GM19099 (cell line): Measurements from ENCODE around the gene INCENP.

ENCODE experiments used
- POLR2A ChIP-seq: IDR thresholded peaks from 3 replicates; pipeline ENCODE4 v1.6.1; 2011; ENCODE audit warnings: low read depth; ENCODE audit not compliant: insufficient read length; ENCODE audit errors: extremely low read depth

Gene INCENP

DNA sequence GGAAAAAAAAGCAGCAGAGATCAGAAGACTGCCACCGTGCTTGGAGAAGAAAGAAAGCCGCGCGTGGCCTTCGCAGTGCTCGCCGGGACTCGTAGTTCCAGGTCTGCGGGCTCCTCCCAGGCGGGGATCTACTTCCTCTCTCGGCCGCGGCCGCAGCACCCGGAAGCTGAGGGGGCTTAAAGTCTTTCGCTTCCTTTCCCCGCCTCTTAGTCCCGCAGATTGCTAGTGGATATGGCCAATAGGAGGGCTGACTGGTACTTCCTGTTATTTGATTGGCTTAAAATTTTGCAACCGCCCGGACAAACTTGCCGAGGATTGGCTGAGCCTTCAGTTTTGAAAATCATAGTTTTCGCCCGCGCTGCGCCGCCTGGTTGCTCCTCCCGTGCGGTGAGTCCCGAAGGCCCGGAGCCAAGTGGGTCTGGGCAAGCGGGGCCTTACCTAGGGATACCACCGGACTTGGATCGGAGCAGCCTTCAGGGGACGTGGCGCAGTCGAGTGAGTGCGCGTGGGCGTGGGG is at the start of gene INCENP:
TSS of gene INCENP (plus strand) at position 343 of the 517 bp plus-strand sequence. CDS start 4,151 bp downstream, outside the sequence.
- TF ChIP-seq POLR2A: peak; percentile 58

DNA sequence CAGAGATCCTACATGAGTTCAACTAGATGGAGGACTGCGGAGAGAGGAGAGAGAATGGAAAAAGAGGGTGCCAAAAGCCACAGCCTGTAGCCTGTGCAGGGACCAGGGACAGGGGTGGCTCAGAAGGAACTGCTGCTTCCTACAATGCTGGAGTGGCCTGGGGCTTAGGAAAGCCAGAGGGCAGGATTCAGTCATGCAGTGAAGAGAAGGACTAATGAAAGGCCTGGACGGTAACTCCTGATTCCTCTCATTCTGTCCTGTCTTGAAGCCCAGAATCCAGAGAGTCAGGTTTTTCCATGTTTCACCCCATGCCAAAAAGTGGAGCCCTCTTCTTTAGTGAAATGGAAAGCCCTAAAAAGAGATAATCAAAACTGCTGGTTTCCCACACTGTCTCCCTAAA is 48.4 kb upstream of the INCENP start:
- no peak for TF ChIP-seq POLR2A

DNA sequence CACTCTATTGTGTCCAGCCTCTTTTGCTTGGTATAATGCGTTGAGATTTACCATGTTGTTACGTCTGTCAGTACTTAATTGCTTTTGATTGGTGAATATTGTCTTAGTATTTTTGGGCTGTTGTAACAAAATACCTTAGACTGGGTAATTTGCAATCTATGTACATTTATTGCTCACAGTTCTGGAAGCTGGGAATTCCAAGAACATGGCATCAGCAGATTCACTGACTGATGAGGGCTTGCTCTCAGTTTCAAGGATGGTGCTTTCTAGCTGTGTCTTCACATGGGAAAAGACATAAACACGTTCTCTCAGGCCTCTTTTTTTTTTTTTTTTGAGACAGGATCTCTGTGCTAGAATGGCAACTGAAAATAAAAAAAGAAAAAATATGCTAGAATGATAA is 46.7 kb upstream of the INCENP start:
- no peak for TF ChIP-seq POLR2A

DNA sequence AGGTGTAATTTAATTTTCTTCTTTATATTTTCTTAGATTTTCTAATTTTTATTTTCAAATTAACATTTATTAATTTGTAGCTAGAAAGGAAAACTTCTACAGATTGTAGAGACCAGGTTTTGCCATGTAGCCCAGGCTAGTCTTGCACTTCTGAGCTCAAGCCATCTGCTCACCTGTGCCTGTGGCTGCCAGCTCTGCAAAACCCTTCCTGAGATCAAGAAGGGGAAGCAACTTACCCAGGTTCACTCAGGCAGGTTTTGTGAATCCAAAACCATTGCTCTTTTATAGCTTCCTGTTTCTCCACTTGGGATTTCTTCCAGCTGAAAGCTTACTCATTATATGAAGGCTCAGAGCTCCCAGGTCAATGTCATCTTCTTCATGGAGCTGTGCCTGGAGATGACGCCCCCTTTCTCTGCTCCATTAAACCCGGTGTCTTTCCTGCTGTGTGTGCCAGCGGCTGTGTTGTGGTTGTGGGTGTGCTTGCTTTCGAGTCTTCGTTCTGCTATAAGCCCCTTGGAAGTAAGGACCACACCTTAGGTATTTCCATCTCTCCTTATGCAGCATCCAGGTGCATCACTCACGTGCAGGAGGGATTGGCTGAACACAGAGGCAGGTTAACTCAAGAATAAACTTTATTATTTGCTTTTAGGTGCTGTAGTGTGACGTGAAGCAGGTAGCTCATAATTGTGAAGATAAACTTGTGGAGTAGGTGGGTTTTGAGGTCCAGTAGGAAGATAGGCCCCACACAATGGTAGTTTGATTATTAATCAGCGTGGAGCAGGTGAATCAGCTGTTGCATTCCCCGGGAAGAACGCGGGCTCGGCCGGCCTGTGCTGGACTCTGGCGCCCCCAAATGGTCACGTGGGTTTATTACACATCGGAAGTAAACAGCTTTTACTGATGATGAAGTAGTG is 42.2 kb upstream of the INCENP start:
- TF ChIP-seq POLR2A: no peak

DNA sequence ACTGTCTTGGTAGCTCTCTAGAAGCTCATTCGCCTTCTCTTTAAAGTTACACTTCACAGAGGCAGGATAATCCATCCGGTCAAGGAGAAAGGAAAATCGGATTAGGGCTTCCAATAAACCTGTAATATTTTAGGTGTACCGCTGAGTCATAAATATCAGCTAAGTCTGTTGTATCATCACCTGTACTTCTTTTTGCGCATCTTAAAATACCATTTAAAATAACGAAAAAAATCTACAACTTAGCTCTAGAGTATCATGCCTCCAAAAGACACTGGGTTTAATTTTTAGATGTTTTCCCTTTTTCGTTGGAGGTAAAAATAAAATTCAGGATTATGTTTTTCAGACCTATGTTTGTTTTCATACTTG is 41.5 kb upstream of the INCENP start:
- no peak for TF ChIP-seq POLR2A

DNA sequence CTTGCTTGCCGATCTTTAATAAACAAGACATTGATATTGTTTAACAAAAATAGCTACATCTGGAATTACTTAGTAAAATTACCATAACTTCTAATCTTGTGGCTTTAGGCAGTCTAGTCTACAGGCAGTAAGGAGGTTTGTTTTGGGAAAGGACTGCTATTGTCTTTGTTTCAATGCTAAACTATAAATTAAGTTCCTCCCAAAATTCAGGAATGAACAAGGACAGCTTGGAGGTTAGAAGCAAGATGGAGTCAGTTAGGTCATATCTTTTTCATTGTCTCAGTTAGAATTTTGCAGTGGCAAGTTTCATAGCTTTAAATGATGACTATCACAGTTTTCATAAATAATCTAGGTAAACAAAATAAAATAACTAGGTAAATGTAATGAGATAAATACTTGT is 36.1 kb upstream of the INCENP start:
- TF ChIP-seq POLR2A: no peak

DNA sequence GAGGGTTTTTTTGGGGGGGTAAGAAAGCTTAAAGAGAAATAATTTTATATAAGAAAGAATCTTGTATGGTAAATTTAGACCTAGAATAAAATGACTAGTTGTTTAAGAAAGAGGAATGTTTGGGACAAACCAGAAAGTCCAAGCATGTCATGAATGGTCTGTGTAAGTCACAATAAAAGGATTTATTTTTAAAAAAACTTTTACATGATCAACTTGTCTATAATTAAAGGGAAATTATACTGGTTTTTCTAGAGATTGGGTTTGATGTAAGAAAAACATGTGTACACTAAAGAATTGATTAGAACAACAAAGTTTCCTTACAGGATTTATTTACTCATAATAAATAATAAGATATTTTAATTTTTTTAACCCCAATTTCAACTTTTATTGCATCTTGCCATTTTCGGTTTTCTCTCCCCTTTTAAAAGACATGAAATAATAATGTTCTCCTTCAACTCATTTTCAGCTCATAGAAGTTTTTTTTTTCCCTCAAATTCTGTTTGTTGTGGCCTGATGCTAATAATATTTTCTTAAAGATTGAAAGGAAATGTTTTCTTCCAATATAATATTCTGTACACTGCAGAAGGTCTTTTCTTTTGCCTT is 35.4 kb upstream of the INCENP start:
- no peak for TF ChIP-seq POLR2A

DNA sequence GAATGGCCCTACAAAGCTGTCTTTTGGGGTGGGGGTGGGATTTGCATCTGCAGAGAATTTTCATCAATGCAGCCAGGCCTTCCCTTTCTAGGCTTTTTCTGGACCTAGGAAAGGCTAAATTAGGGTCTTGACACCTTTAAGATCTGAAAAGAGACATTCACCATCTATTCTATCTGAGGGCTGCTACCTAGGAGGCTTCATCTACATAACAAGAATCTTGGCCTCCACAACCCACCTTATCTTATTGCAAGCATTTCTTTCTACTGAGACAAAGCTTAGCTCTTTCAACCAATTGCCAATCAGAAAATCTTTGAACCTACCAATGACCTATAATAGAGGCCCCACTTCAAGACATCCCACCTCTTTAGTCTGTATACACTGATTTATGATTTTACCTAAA is 20.7 kb upstream of the INCENP start:
- no peak for TF ChIP-seq POLR2A

DNA sequence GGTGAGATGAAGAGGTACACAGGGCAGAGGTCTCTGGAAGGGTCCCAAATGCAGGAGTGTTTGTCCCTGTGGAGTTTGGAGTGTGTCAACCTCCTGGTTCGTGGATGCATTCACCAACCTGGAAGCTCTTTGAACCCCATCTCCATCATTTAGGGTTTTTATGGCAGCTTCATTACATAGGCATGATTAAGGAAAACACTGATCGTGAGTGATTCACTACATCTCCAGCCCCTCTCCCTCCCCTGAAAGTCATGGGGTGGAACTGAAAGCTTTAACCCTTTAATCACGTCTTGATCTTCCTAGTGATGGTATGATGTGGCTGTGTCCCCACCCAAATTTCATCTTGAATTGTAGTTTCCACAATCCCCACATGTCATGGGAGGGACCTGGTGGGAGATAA is 19.8 kb upstream of the INCENP start:
- no peak for TF ChIP-seq POLR2A

DNA sequence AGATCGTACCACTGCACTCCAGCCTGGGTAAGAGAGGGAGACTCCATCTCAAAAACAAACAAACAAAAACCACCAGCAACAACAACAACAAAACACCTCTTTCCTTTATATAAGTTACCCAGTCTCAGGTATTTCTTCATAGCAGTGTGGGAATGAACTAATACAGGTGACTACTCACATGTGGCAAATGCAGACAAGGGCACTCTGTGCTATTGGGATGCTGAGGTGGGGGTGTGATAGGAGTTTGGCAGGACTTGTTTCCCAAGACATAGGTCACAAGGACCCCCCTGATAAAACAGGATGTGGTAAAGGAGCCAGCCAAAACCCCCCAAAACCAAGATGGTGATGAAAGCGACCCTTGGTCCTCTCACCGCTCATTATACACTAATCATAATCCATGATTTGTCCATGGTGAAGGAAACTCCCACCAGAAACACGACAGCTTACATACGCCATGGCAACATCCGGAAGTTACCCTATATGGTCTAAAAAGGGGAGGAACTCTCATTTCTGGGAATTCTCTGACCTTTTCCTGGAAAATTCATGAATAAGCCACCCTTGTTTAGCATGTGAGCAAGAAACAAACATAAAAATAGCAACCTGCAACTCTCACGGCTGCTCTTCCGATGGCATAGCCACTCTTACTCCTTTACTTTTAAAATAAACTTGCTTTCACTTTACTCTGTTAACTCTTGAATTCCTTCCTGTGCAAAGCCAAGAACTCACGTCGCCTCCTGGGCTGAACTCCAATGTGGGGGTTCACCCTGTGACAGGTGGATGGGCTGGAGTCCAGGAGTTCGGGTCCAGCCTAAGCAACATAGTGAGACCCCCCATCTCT is 18.8 kb upstream of the INCENP start:
- TF ChIP-seq POLR2A: no peak

DNA sequence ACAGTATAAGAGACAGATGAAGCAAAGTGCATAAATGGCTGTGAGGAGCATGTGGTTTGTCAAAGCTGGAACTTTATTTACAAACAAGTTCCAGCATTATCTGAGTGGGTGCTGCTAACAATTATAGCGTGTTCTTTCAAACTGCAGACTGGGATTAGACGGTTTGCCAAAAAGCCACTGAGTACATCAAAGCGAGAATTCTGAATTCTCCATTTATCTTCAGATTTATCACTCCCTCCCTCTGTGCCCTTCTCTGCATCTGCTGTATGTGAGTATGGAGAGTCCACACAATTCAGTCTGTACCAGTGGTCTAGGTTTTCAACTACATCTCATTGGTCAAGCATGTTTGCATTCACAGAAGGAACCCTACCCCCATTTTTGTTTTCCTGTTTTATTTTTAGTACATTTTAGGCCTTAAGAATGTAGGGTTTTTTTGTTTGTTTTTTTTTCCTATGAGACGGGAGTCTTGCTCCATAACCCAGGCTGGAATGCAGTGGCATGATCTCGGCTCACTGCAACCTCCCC is 18.1 kb upstream of the INCENP start:
- no peak for TF ChIP-seq POLR2A

DNA sequence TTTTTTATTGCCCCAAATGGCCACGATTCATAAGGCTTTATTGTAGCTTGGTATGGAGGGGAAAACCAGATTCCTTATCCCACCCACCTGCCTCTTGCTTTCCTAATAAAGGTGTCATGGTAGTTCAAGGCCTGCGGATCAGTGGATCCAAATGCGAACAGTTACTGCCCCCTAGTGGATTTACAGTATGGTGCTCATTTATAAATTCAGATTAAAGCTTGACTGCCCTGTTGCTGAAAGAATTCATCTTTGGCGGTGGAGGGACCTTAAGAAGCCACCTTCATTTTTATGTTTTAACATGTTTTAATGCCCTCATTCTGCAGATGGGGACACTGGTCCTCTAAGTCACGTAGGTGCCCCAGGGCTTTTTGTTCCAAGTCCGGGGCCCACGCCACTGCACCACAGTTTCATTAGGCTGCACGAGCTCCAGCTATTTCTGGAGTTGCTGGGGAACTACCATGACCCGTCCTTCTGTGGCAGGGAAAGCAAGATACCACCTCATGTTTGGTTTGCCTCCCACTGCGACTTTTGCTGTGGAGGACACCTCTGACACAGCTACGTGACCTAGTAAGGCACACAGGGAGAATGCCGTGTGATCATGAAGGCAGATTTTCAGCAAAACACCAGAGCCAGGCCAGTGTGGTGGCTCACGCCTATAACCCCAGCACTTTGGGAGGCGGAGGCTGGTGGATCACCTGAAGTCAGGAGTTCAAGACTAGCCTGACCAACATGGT is 15.6 kb upstream of the INCENP start:
- no peak for TF ChIP-seq POLR2A

DNA sequence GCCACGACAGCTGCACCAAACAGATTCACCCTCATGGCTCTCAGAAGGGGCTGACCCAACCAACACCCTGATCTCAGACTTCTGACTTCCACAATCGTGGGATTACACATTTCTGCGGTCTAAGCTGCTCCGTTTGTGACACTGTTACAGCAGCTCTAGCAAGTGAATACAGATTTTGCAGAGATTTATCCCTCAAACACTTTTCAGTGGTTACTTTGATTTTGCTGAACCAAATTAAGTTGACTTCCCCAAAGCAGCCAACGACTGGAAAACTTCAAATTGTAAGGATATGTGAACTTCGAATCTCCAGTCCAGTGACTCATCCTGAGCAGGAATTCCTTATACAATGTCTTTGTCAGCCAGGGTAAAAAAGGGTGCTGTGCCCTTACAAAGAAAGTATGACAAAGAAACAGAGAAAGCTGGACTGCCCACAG is 14.8 kb upstream of the INCENP start:
- TF ChIP-seq POLR2A: no peak

DNA sequence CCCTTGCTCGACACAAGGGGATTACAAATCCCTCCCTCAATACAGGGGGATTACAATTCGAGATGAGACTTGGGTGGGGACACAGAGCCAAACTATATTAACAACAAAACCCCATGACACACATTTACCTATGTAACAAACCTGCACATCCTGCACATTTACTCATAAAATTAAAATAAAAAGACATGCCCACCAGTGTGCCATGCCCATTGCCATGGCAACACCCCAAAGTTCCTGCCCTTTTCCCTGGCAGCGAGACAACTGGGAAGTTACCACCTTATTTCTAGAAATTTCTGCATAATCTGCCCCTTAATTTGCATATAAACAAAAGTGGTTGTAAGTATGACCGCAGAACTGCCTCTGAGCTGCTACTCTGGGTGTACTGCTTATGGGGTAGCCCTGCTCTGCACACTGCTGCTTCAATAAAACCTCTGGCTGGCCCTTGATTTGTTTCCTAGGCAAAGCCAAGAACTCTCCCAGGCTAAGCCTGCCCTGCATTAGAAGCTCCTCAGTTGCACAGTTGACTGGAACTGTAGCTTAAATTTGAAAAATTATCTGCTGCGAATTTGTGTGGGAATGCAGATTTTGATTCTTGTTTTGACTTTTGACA is 8.6 kb upstream of the INCENP start:
- no peak for TF ChIP-seq POLR2A
